ENCODE measurements around the gene AS3MT. TPM values are rescaled to one million over a fixed set of nuclear protein-coding genes. Genes with fewer than 3 reads are reported as not detected.
A peak's percentile ranks its signal among the peaks of the same experiment; 100 is the strongest.

Gene AS3MT
- total RNA-seq, 1 donor from 2014 or later: 40.3 TPM

GRCh38 chr10:102856758-102857424, 12.4 kb upstream of the AS3MT start:
- H3K4me1 ChIP-seq: no peaks in the 10 kb centered on the region

GRCh38 chr10:102859911-102860310, 9.4 kb upstream of the AS3MT start:
- Histone ChIP-seq H3K4me1 (no peaks in the 10 kb centered on the region), H3K9ac (no peak overlapping the region), H2AFZ (replicated peaks) (no peak overlapping the region), H3F3A (ENCODE audit: low read depth) (peaks cover 12% of the 10 kb centered on the region), H3K4me3 (no peak overlapping the region), H4K20me1 (ENCODE audit: low read depth) (no peaks in the 10 kb centered on the region), H3K4me2 (no peak overlapping the region), H3K27me3 (no peaks in the 10 kb centered on the region), H3K79me2 (ENCODE audit: low read depth) (peaks cover 5% of the 10 kb centered on the region), H3K9me3 (ENCODE audit: low read depth) (no peaks in the 10 kb centered on the region), H3K36me3 (no peaks in the 10 kb centered on the region), H3K27ac (no peak overlapping the region)
- Mint-ChIP-seq H3K36me3 (peaks cover 7% of the 10 kb centered on the region), H3K27ac (peak overlapping the region; percentile 28), H3K4me3 (no peak overlapping the region), H3K27me3 (ENCODE audit: insufficient read depth, low read depth) (no peaks in the 10 kb centered on the region), H3K4me1 (peaks cover 11% of the 10 kb centered on the region), H3K9me3 (no peaks in the 10 kb centered on the region)
- TF ChIP-seq EZH2 (IDR thresholded peaks at IDR 0.05): no peak
- no peak for TF ChIP-seq EZH2phosphoT487 (IDR thresholded peaks at IDR 0.05)
- no peak for TF ChIP-seq CTCF (IDR thresholded peaks at IDR 0.05)
- DNase-seq (ENCODE audit: low spot score): no peak

More at GRCh38 chr10:102856758-102857424, 12.4 kb upstream of the AS3MT start:
- Histone ChIP-seq H3K27ac (no peak overlapping the region), H3F3A (ENCODE audit: low read depth) (peaks cover 18% of the 10 kb centered on the region), H2AFZ (replicated peaks) (no peak overlapping the region), H4K20me1 (ENCODE audit: low read depth) (no peaks in the 10 kb centered on the region), H3K4me2 (no peak overlapping the region), H3K27me3 (no peaks in the 10 kb centered on the region), H3K36me3 (no peaks in the 10 kb centered on the region), H3K9ac (no peak overlapping the region), H3K9me3 (ENCODE audit: low read depth) (no peaks in the 10 kb centered on the region), H3K4me3 (no peak overlapping the region), H3K79me2 (ENCODE audit: low read depth) (peaks cover 6% of the 10 kb centered on the region)
- TF ChIP-seq CTCF (IDR thresholded peaks at IDR 0.05) (no peak), EZH2 (IDR thresholded peaks at IDR 0.05) (no peak), EZH2phosphoT487 (IDR thresholded peaks at IDR 0.05) (no peak)
- H3K9me3 Mint-ChIP-seq: no peaks in the 10 kb centered on the region
- peaks cover 6% of the 10 kb centered on the region for H3K36me3 Mint-ChIP-seq
- peaks cover 19% of the 10 kb centered on the region for H3K4me1 Mint-ChIP-seq
- no peak for DNase-seq (ENCODE audit: low spot score)
- no peak overlapping the region for H3K4me3 Mint-ChIP-seq
- no peak overlapping the region for H3K27ac Mint-ChIP-seq
- peaks cover 3% of the 10 kb centered on the region for H3K27me3 Mint-ChIP-seq (ENCODE audit: insufficient read depth, low read depth)

GRCh38 chr10:102863660-102864059, 5.6 kb upstream of the AS3MT start:
- Histone ChIP-seq H3K4me2 (no peak overlapping the region), H2AFZ (replicated peaks) (no peak overlapping the region), H3K4me3 (no peak overlapping the region), H3K4me1 (peaks cover 1% of the 10 kb centered on the region), H3K27ac (no peak overlapping the region), H3K27me3 (no peaks in the 10 kb centered on the region), H3K36me3 (no peaks in the 10 kb centered on the region), H3K9me3 (ENCODE audit: low read depth) (no peaks in the 10 kb centered on the region), H3K79me2 (ENCODE audit: low read depth) (no peaks in the 10 kb centered on the region), H4K20me1 (ENCODE audit: low read depth) (no peaks in the 10 kb centered on the region), H3K9ac (no peak overlapping the region), H3F3A (ENCODE audit: low read depth) (peaks cover 4% of the 10 kb centered on the region)
- H3K36me3 Mint-ChIP-seq: peaks cover 7% of the 10 kb centered on the region
- no peak overlapping the region for H3K4me3 Mint-ChIP-seq
- peaks cover under 1% of the 10 kb centered on the region for H3K4me1 Mint-ChIP-seq
- no peaks in the 10 kb centered on the region for H3K27me3 Mint-ChIP-seq (ENCODE audit: insufficient read depth, low read depth)
- no peak overlapping the region for H3K27ac Mint-ChIP-seq
- TF ChIP-seq EZH2phosphoT487 (IDR thresholded peaks at IDR 0.05): no peak
- no peak for TF ChIP-seq EZH2 (IDR thresholded peaks at IDR 0.05)
- TF ChIP-seq CTCF (IDR thresholded peaks at IDR 0.05): no peak
- H3K9me3 Mint-ChIP-seq: no peaks in the 10 kb centered on the region
- no peak for DNase-seq (ENCODE audit: low spot score)

All from neural progenitor cell (in vitro differentiated cells).